Keratinocyte (primary cell): ENCODE measurements around the gene RRAGC. TPM values are rescaled to one million over a fixed set of nuclear protein-coding genes. Genes with fewer than 3 reads are reported as not detected.

Experiments
- DNase-seq: peaks from one replicate; pipeline ENCODE4 v3.0.0-alpha.2; 2011; ENCODE audit warnings: low read depth, missing footprints, low spot score
- FAIRE-seq: peaks from 2 replicates; lab custom pipeline; 2011; peaks lifted over from hg19 to GRCh38; lab: Jason Lieb, UNC
- H2AFZ ChIP-seq: 2 replicates; pipeline ENCODE4 v1.6.0; 2012; ENCODE audit warnings: low read length, control low read depth, inconsistent platforms; ENCODE audit not compliant: control insufficient read depth
- H3K27ac ChIP-seq: 2 replicates; pipeline ENCODE4 v1.5.1; 2011; ENCODE audit warnings: low read length; ENCODE audit not compliant: control insufficient read depth, insufficient read depth
- H3K27me3 ChIP-seq: 3 replicates; pipeline ENCODE4 v1.6.0; 2011; ENCODE audit warnings: low read length; ENCODE audit not compliant: control insufficient read depth, insufficient read depth; ENCODE audit errors: extremely low read depth
- H3K36me3 ChIP-seq, 2 experiments: 2 replicates in 1 of 2; 3 replicates in 1 of 2; pipeline ENCODE4 v1.5.1; 2011; ENCODE audit warnings: low read length in 2 of 2, mild to moderate bottlenecking in 1 of 2; ENCODE audit not compliant: control insufficient read depth in 2 of 2, insufficient read depth in 2 of 2; ENCODE audit errors: extremely low read depth in 1 of 2
- H3K4me1 ChIP-seq: 3 replicates; pipeline ENCODE4 v1.5.1; 2011; ENCODE audit warnings: low read length; ENCODE audit not compliant: control insufficient read depth, insufficient read depth; ENCODE audit errors: extremely low read depth
- H3K4me2 ChIP-seq: 3 replicates; pipeline ENCODE4 v1.6.0; 2011; ENCODE audit warnings: low read depth, low read length; ENCODE audit not compliant: control insufficient read depth, insufficient read depth; ENCODE audit errors: extremely low read depth
- H3K4me3 ChIP-seq, 3 experiments: fragments of 200-600 bp in 1 of 3; sonication (generic) in 1 of 3; 2 replicates in 2 of 3; 3 replicates in 1 of 3; pipeline ENCODE4 v1.5.1; 2011 to 2016; ENCODE audit warnings: low read length in 3 of 3, mild to moderate bottlenecking in 3 of 3, control low read depth in 2 of 3, inconsistent platforms in 1 of 3, low read depth in 1 of 3, mixed read lengths in 1 of 3, mixed run types in 1 of 3, moderate library complexity in 1 of 3; ENCODE audit not compliant: control insufficient read depth in 2 of 3, insufficient read depth in 2 of 3; ENCODE audit errors: extremely low read depth in 1 of 3
- H3K79me2 ChIP-seq: 2 replicates; pipeline ENCODE4 v1.6.0; 2012; ENCODE audit warnings: low read length; ENCODE audit not compliant: control insufficient read depth, insufficient read depth
- H3K9ac ChIP-seq: 3 replicates; pipeline ENCODE4 v1.6.0; 2011; ENCODE audit warnings: low read length; ENCODE audit not compliant: control insufficient read depth, insufficient read depth; ENCODE audit errors: extremely low read depth
- H3K9me1 ChIP-seq: 3 replicates; pipeline ENCODE4 v1.6.0; 2011; ENCODE audit warnings: low read length; ENCODE audit not compliant: control insufficient read depth, insufficient read depth; ENCODE audit errors: extremely low read depth
- H3K9me3 ChIP-seq: 2 replicates; pipeline ENCODE4 v1.5.1; 2012; ENCODE audit warnings: low read depth, low read length; ENCODE audit not compliant: control insufficient read depth
- H4K20me1 ChIP-seq: 3 replicates; pipeline ENCODE4 v1.6.0; 2011; ENCODE audit warnings: low read length; ENCODE audit not compliant: control insufficient read depth, insufficient read depth; ENCODE audit errors: extremely low read depth
- CTCF ChIP-seq, 3 experiments: IDR thresholded peaks in 1 of 3; conservative IDR thresholded peaks in 1 of 3; optimal IDR thresholded peaks in 1 of 3; 2 replicates in 2 of 3; 3 replicates in 1 of 3; pipeline versions ENCODE3 to v1.5.1; 2011; ENCODE audit warnings: low read length in 3 of 3, mild to moderate bottlenecking in 3 of 3, moderate library complexity in 2 of 3, control low read depth in 1 of 3, inconsistent platforms in 1 of 3; ENCODE audit not compliant: insufficient read depth in 2 of 3; ENCODE audit errors: extremely low read depth in 1 of 3
- EZH2 ChIP-seq: IDR thresholded peaks from one replicate; pipeline ENCODE4 v1.6.1; 2012; ENCODE audit warnings: inconsistent platforms, mild to moderate bottlenecking, low read length, moderate library complexity
- dilution Hi-C: fragments of 300-500 bp; cut with MboI; formaldehyde crosslinking; loops from one replicate; pipeline ENCODE4 v1.7.0; 2020; ENCODE audit warnings: low sequenced_read_pairs; ENCODE audit not compliant: extremely low pct_ligation_motif_present
- polyA plus RNA-seq, 5 experiments: library from polyadenylated mRNA; depleted of rRNA in 3 of 5; stranded (reverse) in 3 of 5; stranded (forward) in 1 of 5; unstranded in 1 of 5; fragments of >200 nt; gene quantifications; 1 replicate in 1 of 5; 2 replicates in 3 of 5; 3 replicates in 1 of 5; pipeline versions ENCODE4 v1.2.1 to v1.2.3, GENCODE V29; 2011 to 2012; ENCODE audit warnings: missing spikeins in 2 of 5, low read depth in 1 of 5, low replicate concordance in 1 of 5

Gene RRAGC
- polyA plus RNA-seq, 1 donor (not counting 4 experiments of a cell fraction or from before 2014, with no cell fraction given) = 37.8 TPM

- no peak for TF ChIP-seq CTCF (optimal IDR thresholded peaks at IDR 0.05 in 1 of 3, IDR thresholded peaks at IDR 0.05 in 1 of 3, conservative IDR thresholded peaks at IDR 0.05 in 1 of 3; ENCODE audit: extremely low read depth in 1 of 3, insufficient read depth in 2 of 3, low read length in 3 of 3)
- no peak for TF ChIP-seq EZH2
- no peaks in the 10 kb centered on the region for H3K9me1 ChIP-seq
- no peak overlapping the region for H3K4me3 ChIP-seq
- no peak overlapping the region for H3K4me2 ChIP-seq
- no peak overlapping the region for H3K9ac ChIP-seq
- no peaks in the 10 kb centered on the region for H3K9me3 ChIP-seq
- no peak for FAIRE-seq
- no peaks in the 10 kb centered on the region for H3K4me1 ChIP-seq
- no peak for DNase-seq
- H3K27me3 ChIP-seq = no peaks in the 10 kb centered on the region
- no peak overlapping the region for H2AFZ ChIP-seq
- H3K79me2 ChIP-seq = no peaks in the 10 kb centered on the region
- dilution Hi-C loops = no loop called here
- no peak overlapping the region for H3K27ac ChIP-seq
- peaks cover 0 to 1% of the 10 kb centered on the region in 2 experiments for H3K36me3 ChIP-seq
- H4K20me1 ChIP-seq = no peaks in the 10 kb centered on the region
Measured at GRCh38 chr1:38885092-38885491, 25.5 kb upstream of the RRAGC start.

GRCh38 chr1:38881487-38881886 lies 21.9 kb upstream of the RRAGC start, which contains the start of gene GJA9:
Gene GJA9, minus strand, starts transcription at chr1:38881587. Its CDS starts 5,489 bp downstream, at chr1:38876098.
- Histone ChIP-seq H4K20me1 (no peaks in the 10 kb centered on the region), H3K9ac (no peak within 1 kb of the TSS), H2AFZ (no peak within 1 kb of the TSS), H3K36me3 (no peaks in the 10 kb centered on the region), H3K79me2 (no peaks in the 10 kb centered on the region), H3K27ac (no peak within 1 kb of the TSS), H3K4me2 (no peak within 1 kb of the TSS), H3K4me3 (no peak within 1 kb of the TSS), H3K27me3 (no peaks in the 10 kb centered on the region), H3K9me1 (no peaks in the 10 kb centered on the region), H3K9me3 (no peaks in the 10 kb centered on the region), H3K4me1 (no peaks in the 10 kb centered on the region)
- TF ChIP-seq CTCF (optimal IDR thresholded peaks at IDR 0.05 in 1 of 3, IDR thresholded peaks at IDR 0.05 in 1 of 3, conservative IDR thresholded peaks at IDR 0.05 in 1 of 3; ENCODE audit: extremely low read depth in 1 of 3, insufficient read depth in 2 of 3, low read length in 3 of 3) = no peak
- no peak for TF ChIP-seq EZH2
- no peak for FAIRE-seq
- DNase-seq = no peak
- dilution Hi-C loops = no loop called here
